ENCODE results near the gene MRAP. TPM values are rescaled to one million over a fixed set of nuclear protein-coding genes. Genes with fewer than 3 reads are reported as not detected.
"Not testable (repeated sequence)": the region's sequence is repeated elsewhere in the genome, so short reads cannot be mapped to it uniquely, and the experiment has no call there.

Gene MRAP
- polyA plus RNA-seq, 1 donor from 2014 or later = not detected

DNA sequence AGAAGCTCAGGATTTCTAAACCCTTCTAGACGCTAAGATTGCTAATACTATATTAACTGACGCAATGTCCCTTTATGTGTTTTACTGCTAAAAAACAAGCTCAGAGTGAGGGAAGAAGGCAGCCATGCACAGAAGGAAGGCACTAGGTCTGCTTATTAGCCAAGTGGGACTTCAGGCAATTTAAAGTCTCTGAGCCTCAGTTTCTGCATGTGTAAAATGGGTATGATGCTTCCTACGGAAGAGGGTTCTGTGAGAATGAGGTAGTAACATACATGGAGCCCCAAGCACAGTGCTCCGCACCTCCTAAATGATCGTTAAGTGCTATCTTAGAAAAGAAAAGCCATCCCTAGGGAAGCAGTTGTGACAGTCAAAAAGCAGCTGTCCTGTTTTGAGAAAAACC, 36.7 kb upstream of the MRAP start:
- no peaks in the 10 kb centered on the region for H3K9me2 ChIP-seq (ENCODE audit: insufficient read depth, low read length)
- no peak overlapping the region for H3K9ac ChIP-seq (ENCODE audit: low read length)
- no peaks in the 10 kb centered on the region for H3K27me3 ChIP-seq (ENCODE audit: insufficient read depth, low read depth, low read length)
- H3F3A ChIP-seq (ENCODE audit: insufficient read depth, low read length, poor library complexity, severe bottlenecking) = no peaks in the 10 kb centered on the region
- H3K4me3 ChIP-seq (ENCODE audit: low read length) = no peak overlapping the region
- no peak overlapping the region for H2AFZ ChIP-seq (ENCODE audit: low read depth, low read length)
- H4K20me1 ChIP-seq (ENCODE audit: insufficient read depth) = no peaks in the 10 kb centered on the region
- H3K9me3 ChIP-seq (ENCODE audit: low read length) = no peaks in the 10 kb centered on the region
- H3K27ac ChIP-seq (ENCODE audit: low read length) = no peak overlapping the region
- H3K36me3 ChIP-seq (ENCODE audit: insufficient read depth, low read length) = no peaks in the 10 kb centered on the region
- TF ChIP-seq, protein P1, sequence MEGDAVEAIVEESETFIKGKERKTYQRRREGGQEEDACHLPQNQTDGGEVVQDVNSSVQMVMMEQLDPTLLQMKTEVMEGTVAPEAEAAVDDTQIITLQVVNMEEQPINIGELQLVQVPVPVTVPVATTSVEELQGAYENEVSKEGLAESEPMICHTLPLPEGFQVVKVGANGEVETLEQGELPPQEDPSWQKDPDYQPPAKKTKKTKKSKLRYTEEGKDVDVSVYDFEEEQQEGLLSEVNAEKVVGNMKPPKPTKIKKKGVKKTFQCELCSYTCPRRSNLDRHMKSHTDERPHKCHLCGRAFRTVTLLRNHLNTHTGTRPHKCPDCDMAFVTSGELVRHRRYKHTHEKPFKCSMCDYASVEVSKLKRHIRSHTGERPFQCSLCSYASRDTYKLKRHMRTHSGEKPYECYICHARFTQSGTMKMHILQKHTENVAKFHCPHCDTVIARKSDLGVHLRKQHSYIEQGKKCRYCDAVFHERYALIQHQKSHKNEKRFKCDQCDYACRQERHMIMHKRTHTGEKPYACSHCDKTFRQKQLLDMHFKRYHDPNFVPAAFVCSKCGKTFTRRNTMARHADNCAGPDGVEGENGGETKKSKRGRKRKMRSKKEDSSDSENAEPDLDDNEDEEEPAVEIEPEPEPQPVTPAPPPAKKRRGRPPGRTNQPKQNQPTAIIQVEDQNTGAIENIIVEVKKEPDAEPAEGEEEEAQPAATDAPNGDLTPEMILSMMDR (IDR thresholded peaks at IDR 0.05; ENCODE audit: poor library complexity, severe bottlenecking) = no peak
- no peak for TF ChIP-seq RAD21 (conservative IDR thresholded peaks at IDR 0.05)
- TF ChIP-seq TAF1 (IDR thresholded peaks at IDR 0.05; ENCODE audit: low read depth) = no peak
- TF ChIP-seq MXI1 (conservative IDR thresholded peaks at IDR 0.05; ENCODE audit: poor library complexity, severe bottlenecking) = no peak
- TF ChIP-seq SMC3 (conservative IDR thresholded peaks at IDR 0.05; ENCODE audit: poor library complexity) = no peak
- TF ChIP-seq EZH2 (IDR thresholded peaks at IDR 0.05; ENCODE audit: borderline replicate concordance, insufficient read depth, low read length, poor library complexity, severe bottlenecking) = no peak
- TF ChIP-seq EP300 (conservative IDR thresholded peaks at IDR 0.05; ENCODE audit: poor library complexity, severe bottlenecking) = no peak
- TF ChIP-seq, protein P2, sequence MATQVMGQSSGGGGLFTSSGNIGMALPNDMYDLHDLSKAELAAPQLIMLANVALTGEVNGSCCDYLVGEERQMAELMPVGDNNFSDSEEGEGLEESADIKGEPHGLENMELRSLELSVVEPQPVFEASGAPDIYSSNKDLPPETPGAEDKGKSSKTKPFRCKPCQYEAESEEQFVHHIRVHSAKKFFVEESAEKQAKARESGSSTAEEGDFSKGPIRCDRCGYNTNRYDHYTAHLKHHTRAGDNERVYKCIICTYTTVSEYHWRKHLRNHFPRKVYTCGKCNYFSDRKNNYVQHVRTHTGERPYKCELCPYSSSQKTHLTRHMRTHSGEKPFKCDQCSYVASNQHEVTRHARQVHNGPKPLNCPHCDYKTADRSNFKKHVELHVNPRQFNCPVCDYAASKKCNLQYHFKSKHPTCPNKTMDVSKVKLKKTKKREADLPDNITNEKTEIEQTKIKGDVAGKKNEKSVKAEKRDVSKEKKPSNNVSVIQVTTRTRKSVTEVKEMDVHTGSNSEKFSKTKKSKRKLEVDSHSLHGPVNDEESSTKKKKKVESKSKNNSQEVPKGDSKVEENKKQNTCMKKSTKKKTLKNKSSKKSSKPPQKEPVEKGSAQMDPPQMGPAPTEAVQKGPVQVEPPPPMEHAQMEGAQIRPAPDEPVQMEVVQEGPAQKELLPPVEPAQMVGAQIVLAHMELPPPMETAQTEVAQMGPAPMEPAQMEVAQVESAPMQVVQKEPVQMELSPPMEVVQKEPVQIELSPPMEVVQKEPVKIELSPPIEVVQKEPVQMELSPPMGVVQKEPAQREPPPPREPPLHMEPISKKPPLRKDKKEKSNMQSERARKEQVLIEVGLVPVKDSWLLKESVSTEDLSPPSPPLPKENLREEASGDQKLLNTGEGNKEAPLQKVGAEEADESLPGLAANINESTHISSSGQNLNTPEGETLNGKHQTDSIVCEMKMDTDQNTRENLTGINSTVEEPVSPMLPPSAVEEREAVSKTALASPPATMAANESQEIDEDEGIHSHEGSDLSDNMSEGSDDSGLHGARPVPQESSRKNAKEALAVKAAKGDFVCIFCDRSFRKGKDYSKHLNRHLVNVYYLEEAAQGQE (IDR thresholded peaks at IDR 0.05; ENCODE audit: borderline replicate concordance) = no peak
- TF ChIP-seq POLR2AphosphoS5 (IDR thresholded peaks at IDR 0.05) = no peak
- no peak overlapping the region for H3K4me2 ChIP-seq (ENCODE audit: low read length)
- H3K79me2 ChIP-seq (replicated peaks; ENCODE audit: insufficient read depth, low read length) = no peaks in the 10 kb centered on the region

DNA sequence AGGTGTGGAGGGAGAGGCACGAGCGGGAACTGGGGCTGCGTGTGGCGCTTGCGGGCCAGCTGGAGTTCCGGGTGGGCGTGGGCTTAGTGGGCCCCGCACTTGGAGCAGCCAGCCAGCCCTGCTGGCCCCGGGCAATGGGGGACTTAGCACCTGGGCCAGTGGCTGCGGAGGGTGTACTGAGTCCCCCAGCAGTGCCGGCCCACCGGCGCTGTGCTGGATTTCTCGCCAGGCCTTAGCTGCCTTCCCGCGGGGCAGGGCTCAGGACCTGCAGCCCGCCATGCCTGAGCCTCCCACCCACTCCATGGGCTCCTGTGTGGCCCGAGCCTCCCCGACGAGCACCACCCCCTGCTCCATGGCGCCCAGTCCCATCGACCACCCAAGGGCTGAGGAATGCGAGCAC, 33.3 kb upstream of the MRAP start:
- not testable (repeated sequence) for H3K36me3 ChIP-seq (ENCODE audit: insufficient read depth, low read length); H2AFZ ChIP-seq (ENCODE audit: low read depth, low read length); H3K27me3 ChIP-seq (ENCODE audit: insufficient read depth, low read depth, low read length); H3K27ac ChIP-seq (ENCODE audit: low read length); H3K4me2 ChIP-seq (ENCODE audit: low read length); H3K9me3 ChIP-seq (ENCODE audit: low read length); H3K9ac ChIP-seq (ENCODE audit: low read length); H3K4me3 ChIP-seq (ENCODE audit: low read length); H4K20me1 ChIP-seq (ENCODE audit: insufficient read depth); H3K79me2 ChIP-seq (replicated peaks; ENCODE audit: insufficient read depth, low read length); H3F3A ChIP-seq (ENCODE audit: insufficient read depth, low read length, poor library complexity, severe bottlenecking); H3K9me2 ChIP-seq (ENCODE audit: insufficient read depth, low read length)

DNA sequence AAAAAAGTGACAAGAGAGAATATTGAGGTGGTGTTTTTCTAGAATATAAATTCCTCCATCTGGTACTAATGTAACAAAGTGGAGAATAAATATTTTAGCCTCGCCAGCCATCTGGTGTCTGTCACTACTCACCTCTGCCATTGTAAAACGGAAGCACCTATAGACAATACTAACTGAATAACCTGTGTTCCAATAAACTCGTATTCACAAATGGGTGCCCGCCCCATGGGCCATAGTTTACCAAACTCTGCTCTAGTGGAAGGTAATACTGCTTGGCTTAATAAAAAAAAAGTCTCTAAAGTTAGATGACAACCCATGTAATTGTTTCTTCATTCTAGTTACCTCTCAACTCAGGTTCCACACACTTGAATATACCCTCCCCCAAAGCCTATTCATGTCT, 27.9 kb upstream of the MRAP start:
- Histone ChIP-seq H3K79me2 (replicated peaks; ENCODE audit: insufficient read depth, low read length) (no peaks in the 10 kb centered on the region), H3F3A (ENCODE audit: insufficient read depth, low read length, poor library complexity, severe bottlenecking) (no peaks in the 10 kb centered on the region), H3K4me3 (ENCODE audit: low read length) (no peak overlapping the region), H2AFZ (ENCODE audit: low read depth, low read length) (no peak overlapping the region), H3K9me3 (ENCODE audit: low read length) (no peaks in the 10 kb centered on the region), H3K27me3 (ENCODE audit: insufficient read depth, low read depth, low read length) (no peaks in the 10 kb centered on the region), H3K27ac (ENCODE audit: low read length) (no peak overlapping the region), H3K4me2 (ENCODE audit: low read length) (no peak overlapping the region), H3K9ac (ENCODE audit: low read length) (no peak overlapping the region), H3K9me2 (ENCODE audit: insufficient read depth, low read length) (no peaks in the 10 kb centered on the region), H3K36me3 (ENCODE audit: insufficient read depth, low read length) (no peaks in the 10 kb centered on the region), H4K20me1 (ENCODE audit: insufficient read depth) (no peaks in the 10 kb centered on the region)
- TF ChIP-seq RAD21 (conservative IDR thresholded peaks at IDR 0.05) = no peak
- TF ChIP-seq, protein P2 (IDR thresholded peaks at IDR 0.05; ENCODE audit: borderline replicate concordance) = no peak

All from neural cell (in vitro differentiated cells).